Subcutaneous adipose tissue (tissue), 4 donors: ENCODE data around the gene RRP15. TPM values are rescaled to one million over a fixed set of nuclear protein-coding genes. Genes with fewer than 3 reads are reported as not detected.

Source experiments
- CTCF ChIP-seq: fragments of 450-650 bp; IDR thresholded peaks from one replicate; pipeline ENCODE4 v1.5.1; 2016; ENCODE audit warnings: low read depth, mild to moderate bottlenecking, control low read depth, antibody characterized with exemption, moderate library complexity
- total RNA-seq, 4 donors: library from RNA; depleted of rRNA; stranded (reverse); fragments of >200 nt; gene quantifications; one replicate each; pipeline ENCODE4 v1.1.0, GENCODE V29; 2016

Gene RRP15
- total RNA-seq, 4 donors from 2014 or later = 4.9 to 16.0 (median 8.5) TPM

GRCh38 chr1:218367118-218367517, 82.0 kb downstream of the RRP15 start:
- no peak for TF ChIP-seq CTCF

- TF ChIP-seq CTCF = no peak
Measured at GRCh38 chr1:218368686-218369085, 83.6 kb downstream of the RRP15 start.

GRCh38 chr1:218369688-218370511, 84.8 kb downstream of the RRP15 start:
- no peak for TF ChIP-seq CTCF

- no peak for TF ChIP-seq CTCF
Measured at GRCh38 chr1:218371927-218372672, 87.0 kb downstream of the RRP15 start.

GRCh38 chr1:218374401-218375353, 89.6 kb downstream of the RRP15 start:
- TF ChIP-seq CTCF = no peak

- TF ChIP-seq CTCF = no peak
Measured at GRCh38 chr1:218376722-218377121, 91.6 kb downstream of the RRP15 start.
